Measurements from ENCODE around the gene KMT2A.
A peak's percentile ranks its signal among the peaks of the same experiment; 100 is the strongest.
"Not testable (repeated sequence)": the region's sequence is repeated elsewhere in the genome, so short reads cannot be mapped to it uniquely, and the experiment has no call there.

Gene KMT2A

DNA sequence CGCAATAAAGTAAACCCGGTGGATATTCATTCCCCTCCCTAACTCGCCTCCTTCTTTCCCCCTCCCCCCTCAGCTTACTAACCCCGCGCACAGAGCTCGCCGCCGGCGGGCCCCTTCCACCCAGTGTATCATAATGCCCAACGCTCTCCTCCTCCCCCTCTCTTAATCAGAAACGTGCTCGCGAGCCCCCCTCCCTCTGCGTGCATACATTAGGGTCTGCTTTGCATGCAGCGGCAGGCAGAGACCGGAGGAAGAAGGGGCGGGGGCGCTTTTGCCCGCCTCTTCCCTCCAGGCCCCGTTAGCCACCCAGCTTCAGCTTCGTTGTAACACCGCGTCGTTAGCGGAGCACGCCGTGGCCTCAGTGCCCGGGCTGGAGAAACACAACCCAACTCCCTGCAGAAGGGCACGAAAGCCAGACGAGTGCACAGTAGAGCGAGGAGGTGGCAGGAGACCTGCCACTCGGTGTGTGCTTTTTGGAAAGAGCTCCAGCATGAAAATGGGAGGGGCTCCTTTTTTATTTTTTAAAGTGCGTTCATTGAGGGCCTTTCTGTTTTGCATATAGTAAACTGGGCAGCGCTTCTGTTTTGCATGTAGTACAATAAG is 901 bp upstream of the KMT2A start:
- peak; percentile 88 for DNase-seq

GRCh38 chr11:118436639-118437207 is 431 bp downstream of the KMT2A start:
- no peak for DNase-seq

DNA sequence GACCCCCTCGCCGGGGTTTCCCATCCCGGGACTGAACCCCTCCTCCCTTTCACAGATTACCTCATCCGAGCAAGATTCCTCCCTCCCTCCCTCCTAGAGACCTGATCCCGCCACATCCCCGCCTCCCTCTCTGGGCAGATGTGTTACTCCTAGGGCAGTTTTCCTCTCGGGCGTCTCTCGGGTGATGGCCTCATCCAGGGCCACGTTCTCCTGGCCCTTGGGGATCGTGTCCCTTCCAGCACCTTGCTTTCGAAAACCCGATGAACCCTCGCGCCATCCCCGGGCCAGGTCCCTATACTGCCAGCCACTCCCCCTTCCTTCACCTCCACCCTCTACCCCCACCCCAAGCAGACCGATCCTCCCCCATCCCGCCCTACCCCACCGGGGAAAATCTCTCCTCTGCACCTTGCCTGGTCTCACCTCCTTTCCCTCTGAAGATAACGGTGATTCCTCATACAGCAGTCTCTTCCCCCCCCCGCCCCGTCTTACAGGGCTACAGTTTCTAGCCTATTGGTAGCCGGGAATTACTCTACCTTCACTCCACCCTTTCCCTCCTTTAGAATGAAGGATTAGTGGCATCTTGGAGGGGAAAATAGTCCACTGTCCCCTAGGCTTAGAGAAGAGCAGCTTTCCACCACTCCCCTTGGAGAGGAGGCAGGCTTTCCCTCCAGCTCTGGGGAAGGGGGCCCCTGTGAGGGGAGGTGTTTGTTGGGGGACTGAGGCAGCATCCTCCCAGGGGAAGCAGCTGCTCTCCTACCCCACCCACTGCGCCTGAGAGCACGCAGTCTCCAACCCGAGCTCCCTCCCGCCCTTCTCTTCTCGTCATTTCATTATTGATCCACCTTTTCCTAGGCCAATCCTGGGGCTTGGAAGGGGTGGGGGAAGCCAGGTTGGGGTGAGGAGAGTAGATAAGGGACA is 1.2 kb downstream of the KMT2A start:
- DNase-seq, result peak; percentile 49

DNA sequence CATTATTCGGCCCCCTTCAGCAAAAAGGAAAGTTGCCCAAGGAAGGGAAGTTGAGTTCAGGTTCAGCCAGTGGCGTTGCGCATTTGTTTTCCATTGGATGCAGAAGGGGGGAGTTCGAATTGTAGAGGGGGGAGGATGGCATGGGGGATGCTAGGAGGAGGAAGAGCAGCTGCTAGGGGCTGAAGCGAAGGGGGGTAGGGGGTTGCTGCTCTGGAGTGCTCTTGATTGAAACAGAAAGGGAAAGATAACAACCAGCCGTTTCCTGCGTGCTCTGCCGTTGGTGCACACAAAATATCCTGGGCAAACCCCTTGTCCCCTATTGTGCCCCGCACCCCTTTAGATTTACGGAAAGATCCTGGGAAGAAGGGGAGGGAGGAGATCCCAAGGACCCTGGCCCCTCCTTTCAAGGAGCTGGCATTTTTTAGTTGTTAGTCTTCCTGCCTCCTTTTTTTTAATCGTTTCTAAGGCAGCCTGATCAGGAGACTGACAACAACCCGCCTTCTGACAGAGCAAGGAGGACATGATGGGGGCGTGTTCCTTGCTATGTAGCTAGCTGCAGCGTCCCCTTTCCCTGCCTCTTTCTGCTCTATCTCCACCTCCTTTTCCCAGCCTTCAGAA is 2.1 kb downstream of the KMT2A start:
- peak; percentile 21 for DNase-seq

GRCh38 chr11:118439646-118440045 is 3.4 kb downstream of the KMT2A start:
- DNase-seq, result no peak

GRCh38 chr11:118441770-118442275 is 5.5 kb downstream of the KMT2A start:
- no peak for DNase-seq

DNA sequence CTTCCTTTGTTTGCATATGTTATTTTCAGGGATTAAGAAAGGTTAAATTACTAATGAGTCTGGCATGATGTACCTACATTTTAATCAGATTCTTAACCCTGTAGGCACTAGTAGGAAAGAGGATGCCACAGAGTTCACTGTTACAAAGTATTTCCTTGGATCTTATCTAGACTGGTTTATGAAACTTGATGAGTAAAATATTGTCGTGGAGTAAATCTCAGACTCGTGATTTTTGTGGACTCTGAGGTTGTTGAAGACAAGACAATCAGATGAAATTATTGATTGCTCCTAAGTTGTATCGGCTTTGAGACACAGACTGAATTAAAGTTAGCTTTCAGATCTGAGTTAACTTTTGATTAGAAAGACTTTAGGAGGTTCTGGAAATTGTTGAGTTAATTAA is 6.0 kb downstream of the KMT2A start:
- DNase-seq, result no peak

DNA sequence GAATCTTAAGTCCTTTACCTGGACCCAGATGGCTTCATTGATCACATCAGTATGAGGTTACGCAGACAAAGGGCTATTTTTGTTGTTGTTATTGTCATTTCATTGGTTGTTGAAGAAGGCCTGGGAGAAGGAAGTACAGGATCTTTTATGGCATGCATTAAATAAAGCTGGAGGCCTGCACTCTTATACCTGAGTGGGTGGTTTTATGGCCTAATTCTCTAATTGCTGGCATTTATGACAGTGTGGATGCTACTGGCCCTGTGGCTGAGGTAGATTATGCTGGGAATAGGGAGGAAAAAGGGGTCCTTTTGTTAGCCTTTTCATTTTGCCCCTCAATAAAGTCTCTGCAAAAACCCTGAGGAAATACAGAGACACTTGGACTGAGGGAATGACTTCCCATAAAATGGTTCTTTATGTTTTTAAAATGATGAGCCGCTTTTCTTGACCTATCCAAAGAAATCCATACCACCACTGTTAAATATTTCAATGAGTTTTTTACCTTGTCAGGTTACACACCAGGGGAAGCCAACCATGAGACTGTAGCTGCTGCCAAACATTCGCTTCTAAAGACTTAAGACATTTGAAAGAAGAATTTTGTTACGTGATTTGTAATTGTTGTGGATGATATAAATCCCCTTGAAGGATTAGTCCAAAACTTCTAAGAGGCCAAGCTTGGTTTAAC is 6.8 kb downstream of the KMT2A start:
- DNase-seq, result no peak

DNA sequence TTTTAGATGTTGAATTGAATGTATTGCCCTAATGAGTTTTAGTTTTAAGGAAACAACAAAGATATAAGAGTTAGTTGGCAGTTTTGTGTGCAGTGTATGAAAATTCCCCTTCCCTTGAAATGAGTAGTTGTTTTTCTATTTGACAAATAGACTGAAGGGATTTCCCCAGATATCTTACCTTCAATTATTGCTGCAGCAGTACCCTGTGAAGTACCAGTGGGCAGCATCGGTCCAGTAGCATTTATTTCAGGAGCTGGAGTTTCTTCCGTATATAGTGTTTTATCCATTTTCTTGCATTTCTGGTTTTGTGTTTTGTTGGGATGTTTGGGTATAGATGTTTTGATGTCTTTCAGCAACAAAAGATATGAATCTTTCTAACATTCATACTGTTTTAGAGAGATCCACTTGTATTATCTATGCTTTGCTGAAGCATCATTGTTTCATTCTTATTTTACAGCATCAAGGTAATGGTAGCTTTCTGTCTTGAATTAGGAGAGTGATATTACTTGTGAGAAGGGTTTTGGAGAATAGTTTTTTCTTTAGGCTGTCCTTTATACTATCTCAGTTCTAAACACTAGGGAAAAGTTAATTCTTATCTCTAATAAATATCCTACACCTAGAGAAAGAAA is 7.4 kb downstream of the KMT2A start:
- no peak for DNase-seq

GRCh38 chr11:118447423-118447822 is 11.1 kb downstream of the KMT2A start:
- DNase-seq, result no peak

DNA sequence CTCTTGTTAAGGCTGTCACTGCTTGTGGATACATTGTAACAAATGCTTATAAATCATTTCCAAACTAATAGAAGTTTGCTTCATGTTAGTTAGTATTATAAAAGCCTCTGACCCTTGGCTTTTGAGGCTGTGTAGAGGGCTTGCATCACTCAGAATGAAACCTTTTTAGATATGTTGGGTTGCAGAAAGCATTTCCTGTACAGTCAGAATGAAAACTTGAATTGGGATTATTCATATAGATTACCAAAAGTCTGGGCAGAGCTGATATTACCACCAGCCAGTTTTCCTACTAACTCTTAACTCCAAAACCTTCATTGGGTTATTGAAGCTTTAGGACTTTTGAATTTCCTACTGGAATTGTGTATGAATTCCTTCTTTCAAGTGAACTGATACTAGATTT is 12.0 kb downstream of the KMT2A start:
- no peak for DNase-seq

GRCh38 chr11:118449316-118449918 is 13.1 kb downstream of the KMT2A start:
- no peak for DNase-seq

- DNase-seq, result no peak
These were observed 14.2 kb downstream of the KMT2A start for GRCh38 chr11:118450451-118450850.

DNA sequence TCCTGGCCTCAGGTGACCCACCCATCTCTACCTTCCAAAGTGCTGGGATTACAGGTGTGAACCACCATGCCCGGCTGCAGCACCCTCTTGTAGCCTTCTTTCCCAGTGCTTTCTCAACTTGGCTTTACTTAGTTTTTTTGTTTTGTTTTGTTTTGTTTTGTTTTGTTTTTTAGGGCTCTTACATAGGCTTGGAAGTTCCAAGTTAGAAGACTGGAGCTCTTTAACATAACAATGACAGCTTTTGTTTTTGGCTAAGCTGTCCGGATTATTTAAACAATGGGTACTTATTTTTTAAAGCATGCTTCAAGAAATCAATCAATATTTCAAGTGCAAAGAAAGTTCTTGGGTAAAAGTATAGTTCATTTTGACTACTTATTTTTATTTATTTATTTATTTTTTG is 25.9 kb downstream of the KMT2A start:
- DNase-seq, result no peak

- not testable (repeated sequence) for DNase-seq
These were observed 32.7 kb downstream of the KMT2A start for GRCh38 chr11:118468968-118469367.

GRCh38 chr11:118471030-118471429 is 34.7 kb downstream of the KMT2A start:
- DNase-seq, result no peak

- no peak for DNase-seq
These were observed 37.2 kb downstream of the KMT2A start for GRCh38 chr11:118473537-118473936.

GRCh38 chr11:118476676-118477075 is 40.4 kb downstream of the KMT2A start:
- DNase-seq, result no peak

DNA sequence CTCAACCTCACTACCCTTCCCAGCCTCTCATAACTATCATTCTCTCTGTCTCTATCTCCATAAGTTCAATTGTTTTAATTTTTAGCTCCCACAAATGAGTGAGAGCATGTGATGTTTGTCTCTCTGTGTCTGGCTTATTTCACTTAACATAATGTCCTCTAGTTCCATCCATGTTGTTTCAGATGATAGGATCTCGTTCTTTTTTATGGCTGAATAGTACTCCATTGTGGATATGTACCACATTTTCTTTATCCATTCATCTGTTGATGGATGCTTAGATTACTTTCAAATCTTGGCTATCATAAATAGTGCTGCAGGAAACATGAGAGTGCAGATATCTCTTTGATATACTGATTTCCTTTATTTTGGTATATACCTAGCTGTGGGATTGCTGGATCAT is 44.9 kb downstream of the KMT2A start:
- not testable (repeated sequence) for DNase-seq

- DNase-seq, result no peak
These were observed 48.1 kb downstream of the KMT2A start for GRCh38 chr11:118484405-118484804.

DNA sequence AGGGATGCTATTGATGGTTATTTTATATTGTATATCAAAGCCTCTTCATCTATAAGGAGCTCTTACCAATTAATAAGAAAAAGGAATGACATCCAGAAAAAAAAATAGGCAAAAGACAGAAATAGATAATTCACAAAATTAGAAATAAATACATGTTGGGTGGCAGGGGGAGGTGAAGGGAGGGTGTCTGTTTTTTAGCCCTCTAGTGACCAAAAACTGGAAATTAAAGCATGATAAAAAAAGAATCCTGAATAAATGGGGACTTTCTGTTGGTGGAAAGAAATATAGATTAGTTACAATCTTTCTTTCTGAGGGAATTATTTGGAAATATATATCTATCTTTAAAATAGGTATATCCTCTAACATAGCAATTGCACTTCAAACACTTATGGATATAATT is 49.0 kb downstream of the KMT2A start:
- DNase-seq, result no peak

Measured in DMS79 treated with DMSO at 0.1 percent for 48 hours (cell line).